Neural cell (in vitro differentiated cells): ENCODE results near the gene EFNA4. TPM values are rescaled to one million over a fixed set of nuclear protein-coding genes. Genes with fewer than 3 reads are reported as not detected.
A peak's percentile ranks its signal among the peaks of the same experiment; 100 is the strongest.

Experiments used
- H2AFZ ChIP-seq: fragments of 200-600, 300-800 bp; sonication (generic), shearing (Covaris generic); 2 replicates; pipeline ENCODE4 v1.6.0; 2014; ENCODE audit warnings: low read depth, mild to moderate bottlenecking, antibody characterized with exemption, low read length, moderate library complexity
- H3F3A ChIP-seq: fragments of 200-600 bp; shearing (Covaris generic); 2 replicates; pipeline ENCODE4 v1.6.1; 2016; ENCODE audit warnings: mild to moderate bottlenecking, moderate library complexity, mixed read lengths, antibody characterized with exemption, low read length; ENCODE audit not compliant: insufficient read depth, poor library complexity, severe bottlenecking
- H3K27ac ChIP-seq: fragments of 200-600, 300-800 bp; sonication (generic), shearing (Covaris generic); 2 replicates; pipeline ENCODE4 v1.5.1; 2014; ENCODE audit warnings: mild to moderate bottlenecking, low read length, moderate library complexity
- H3K27me3 ChIP-seq: fragments of 300-800, 200-600 bp; sonication (generic), shearing (Covaris generic); 2 replicates; pipeline ENCODE4 v1.6.0; 2014; ENCODE audit warnings: mild to moderate bottlenecking, low read depth, low read length, moderate library complexity; ENCODE audit not compliant: insufficient read depth
- H3K36me3 ChIP-seq: fragments of 300-800, 200-600 bp; sonication (generic), shearing (Covaris generic); 2 replicates; pipeline ENCODE4 v1.5.1; 2014; ENCODE audit warnings: mild to moderate bottlenecking, antibody characterized with exemption, low read length, moderate library complexity; ENCODE audit not compliant: insufficient read depth
- H3K4me2 ChIP-seq: fragments of 300-800, 200-600 bp; sonication (generic), shearing (Covaris generic); 2 replicates; pipeline ENCODE4 v1.6.0; 2014; ENCODE audit warnings: mild to moderate bottlenecking, low read length
- H3K4me3 ChIP-seq: fragments of 300-800, 200-600 bp; sonication (generic), shearing (Covaris generic); 2 replicates; pipeline ENCODE4 v1.5.1; 2014; ENCODE audit warnings: mild to moderate bottlenecking, low read length, moderate library complexity
- H3K79me2 ChIP-seq: fragments of 200-600 bp; shearing (Covaris generic); replicated peaks from 2 replicates; pipeline ENCODE4 v1.6.0; 2014; ENCODE audit warnings: mild to moderate bottlenecking, low read length, moderate library complexity; ENCODE audit not compliant: insufficient read depth
- H3K9ac ChIP-seq: fragments of 300-800, 200-600 bp; sonication (generic), shearing (Covaris generic); 2 replicates; pipeline ENCODE4 v1.6.1; 2016; ENCODE audit warnings: mild to moderate bottlenecking, low read length, mixed read lengths
- H3K9me2 ChIP-seq: fragments of 200-600 bp; shearing (Covaris generic); 2 replicates; pipeline ENCODE4 v1.6.1; 2016; ENCODE audit warnings: mild to moderate bottlenecking, low read length, mixed read lengths; ENCODE audit not compliant: insufficient read depth
- H3K9me3 ChIP-seq: fragments of 200-600, 300-800 bp; sonication (generic), shearing (Covaris generic); 2 replicates; pipeline ENCODE4 v1.6.1; 2016; ENCODE audit warnings: mild to moderate bottlenecking, mixed run types, low read length, moderate library complexity, mixed read lengths
- H4K20me1 ChIP-seq: fragments of 200-600 bp; shearing (Covaris generic); 2 replicates; pipeline ENCODE4 v1.6.1; 2016; ENCODE audit warnings: mild to moderate bottlenecking, mixed run types; ENCODE audit not compliant: insufficient read depth
- CTCF ChIP-seq: fragments of 450-650 bp; IDR thresholded peaks from 2 replicates; pipeline ENCODE4 v1.5.1; 2014; ENCODE audit warnings: antibody characterized with exemption, mild to moderate bottlenecking, moderate library complexity; ENCODE audit not compliant: poor library complexity, severe bottlenecking
- EP300 ChIP-seq: fragments of 450-650 bp; conservative IDR thresholded peaks from 2 replicates; pipeline ENCODE4 v1.6.1; 2014; ENCODE audit warnings: antibody characterized with exemption, mild to moderate bottlenecking, moderate library complexity; ENCODE audit not compliant: poor library complexity, severe bottlenecking
- EZH2 ChIP-seq: fragments of 200-600, 300-800 bp; shearing (Covaris generic), sonication (generic); IDR thresholded peaks from 2 replicates; pipeline ENCODE4 v1.6.1; 2014; ENCODE audit warnings: antibody characterized with exemption, low read length, borderline replicate concordance, mild to moderate bottlenecking; ENCODE audit not compliant: insufficient read depth, poor library complexity, severe bottlenecking
- POLR2AphosphoS5 ChIP-seq: IDR thresholded peaks from 2 replicates; pipeline ENCODE4 v1.6.1; 2012
- REST ChIP-seq: IDR thresholded peaks from 2 replicates; pipeline ENCODE4 v1.6.1; 2012; ENCODE audit warnings: borderline replicate concordance
- SMC3 ChIP-seq: fragments of 450-650 bp; conservative IDR thresholded peaks from 2 replicates; pipeline ENCODE4 v1.6.1; 2014; ENCODE audit warnings: antibody characterized with exemption, mild to moderate bottlenecking, moderate library complexity; ENCODE audit not compliant: poor library complexity
- polyA plus RNA-seq: library from polyadenylated mRNA; depleted of rRNA; stranded (reverse); fragments of >200 nt; gene quantifications from 2 replicates; pipeline ENCODE4 v1.2.3, GENCODE V29; 2014

EFNA4 gene
- polyA plus RNA-seq, 1 donor from 2014 or later, result 1.2 TPM

GRCh38 chr1:155069551-155070157, 6.1 kb downstream of the EFNA4 start (continued):
- TF ChIP-seq SMC3 (no peak), EZH2 (no peak), EP300 (no peak)

GRCh38 chr1:155070158-155070621, 6.7 kb downstream of the EFNA4 start:
- peak overlapping the region; percentile 64 for H3K9ac ChIP-seq
- peak overlapping the region; percentile 59 for H3K4me2 ChIP-seq
- H3K27ac ChIP-seq, result peak overlapping the region; percentile 72

More at GRCh38 chr1:155070158-155070621, 6.7 kb downstream of the EFNA4 start:
- Histone ChIP-seq H2AFZ (peak overlapping the region; percentile 14), H3K9me3 (no peaks in the 10 kb centered on the region), H3K9me2 (no peaks in the 10 kb centered on the region), H3K36me3 (no peaks in the 10 kb centered on the region), H3K4me3 (peak overlapping the region; percentile 63), H3K27me3 (no peaks in the 10 kb centered on the region), H3F3A (no peaks in the 10 kb centered on the region), H3K79me2 (no peaks in the 10 kb centered on the region), H4K20me1 (no peaks in the 10 kb centered on the region)
- TF ChIP-seq REST, result no peak
- no peak for TF ChIP-seq SMC3
- no peak for TF ChIP-seq POLR2AphosphoS5
- no peak for TF ChIP-seq EZH2
- no peak for TF ChIP-seq CTCF
- no peak for TF ChIP-seq EP300
